BE2C (cell line): ENCODE results near the gene FAM83C.

Experiments used
- DNase-seq: peaks from one replicate; pipeline ENCODE4 v3.0.0-alpha.2; 2020
- H3K27me3 ChIP-seq: fragments of 250-450 bp; sonication (Bioruptor Pico); 2 replicates; pipeline ENCODE4 v1.5.1; 2020; ENCODE audit warnings: mild to moderate bottlenecking
- H3K36me3 ChIP-seq: fragments of 250-450 bp; sonication (Bioruptor Pico); 2 replicates; pipeline ENCODE4 v1.5.1; 2020; ENCODE audit warnings: mild to moderate bottlenecking
- H3K4me1 ChIP-seq: fragments of 250-450 bp; sonication (Bioruptor Pico); 2 replicates; pipeline ENCODE4 v1.5.1; 2020
- H3K4me3 ChIP-seq: 2 replicates; pipeline ENCODE4 v1.5.1; 2011; ENCODE audit warnings: low read depth, low read length
- H3K9me3 ChIP-seq: fragments of 250-450 bp; sonication (Bioruptor Pico); 2 replicates; pipeline ENCODE4 v1.5.1; 2020
- TF ChIP-seq, protein P1 (sequence below): IDR thresholded peaks from 2 replicates; pipeline ENCODE4 v1.5.1; 2012; ENCODE audit warnings: mild to moderate bottlenecking, low read depth, low read length

The FAM83C gene

GRCh38 chr20:35320396-35321126 is 28.3 kb upstream of the FAM83C start:
- Histone ChIP-seq H3K9me3 (no peaks in the 10 kb centered on the region), H3K27me3 (no peaks in the 10 kb centered on the region), H3K4me3 (no peak overlapping the region), H3K36me3 (no peaks in the 10 kb centered on the region), H3K4me1 (no peaks in the 10 kb centered on the region)
- DNase-seq, result no peak
- TF ChIP-seq, protein P1, sequence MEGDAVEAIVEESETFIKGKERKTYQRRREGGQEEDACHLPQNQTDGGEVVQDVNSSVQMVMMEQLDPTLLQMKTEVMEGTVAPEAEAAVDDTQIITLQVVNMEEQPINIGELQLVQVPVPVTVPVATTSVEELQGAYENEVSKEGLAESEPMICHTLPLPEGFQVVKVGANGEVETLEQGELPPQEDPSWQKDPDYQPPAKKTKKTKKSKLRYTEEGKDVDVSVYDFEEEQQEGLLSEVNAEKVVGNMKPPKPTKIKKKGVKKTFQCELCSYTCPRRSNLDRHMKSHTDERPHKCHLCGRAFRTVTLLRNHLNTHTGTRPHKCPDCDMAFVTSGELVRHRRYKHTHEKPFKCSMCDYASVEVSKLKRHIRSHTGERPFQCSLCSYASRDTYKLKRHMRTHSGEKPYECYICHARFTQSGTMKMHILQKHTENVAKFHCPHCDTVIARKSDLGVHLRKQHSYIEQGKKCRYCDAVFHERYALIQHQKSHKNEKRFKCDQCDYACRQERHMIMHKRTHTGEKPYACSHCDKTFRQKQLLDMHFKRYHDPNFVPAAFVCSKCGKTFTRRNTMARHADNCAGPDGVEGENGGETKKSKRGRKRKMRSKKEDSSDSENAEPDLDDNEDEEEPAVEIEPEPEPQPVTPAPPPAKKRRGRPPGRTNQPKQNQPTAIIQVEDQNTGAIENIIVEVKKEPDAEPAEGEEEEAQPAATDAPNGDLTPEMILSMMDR, result no peak

DNA sequence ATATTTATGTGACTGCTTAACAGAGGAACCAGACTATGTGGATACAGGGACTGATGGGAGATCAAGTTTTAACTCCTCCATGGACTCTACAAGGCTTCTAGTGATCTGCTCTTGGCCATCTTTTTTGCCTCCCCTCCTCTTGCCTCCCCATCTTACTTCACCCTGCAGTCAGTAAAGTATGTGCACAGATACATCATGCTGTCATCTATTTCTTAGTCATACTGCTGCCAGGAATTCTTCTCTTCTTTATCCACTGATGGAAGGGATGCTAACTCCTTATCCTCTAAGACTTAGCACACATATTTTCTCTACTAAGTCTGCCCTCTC is 27.6 kb upstream of the FAM83C start:
- TF ChIP-seq, protein P1, result no peak
- H3K27me3 ChIP-seq, result no peaks in the 10 kb centered on the region
- H3K4me1 ChIP-seq, result no peaks in the 10 kb centered on the region
- no peaks in the 10 kb centered on the region for H3K9me3 ChIP-seq
- H3K4me3 ChIP-seq, result no peak overlapping the region
- DNase-seq, result no peak
- H3K36me3 ChIP-seq, result no peaks in the 10 kb centered on the region

DNA sequence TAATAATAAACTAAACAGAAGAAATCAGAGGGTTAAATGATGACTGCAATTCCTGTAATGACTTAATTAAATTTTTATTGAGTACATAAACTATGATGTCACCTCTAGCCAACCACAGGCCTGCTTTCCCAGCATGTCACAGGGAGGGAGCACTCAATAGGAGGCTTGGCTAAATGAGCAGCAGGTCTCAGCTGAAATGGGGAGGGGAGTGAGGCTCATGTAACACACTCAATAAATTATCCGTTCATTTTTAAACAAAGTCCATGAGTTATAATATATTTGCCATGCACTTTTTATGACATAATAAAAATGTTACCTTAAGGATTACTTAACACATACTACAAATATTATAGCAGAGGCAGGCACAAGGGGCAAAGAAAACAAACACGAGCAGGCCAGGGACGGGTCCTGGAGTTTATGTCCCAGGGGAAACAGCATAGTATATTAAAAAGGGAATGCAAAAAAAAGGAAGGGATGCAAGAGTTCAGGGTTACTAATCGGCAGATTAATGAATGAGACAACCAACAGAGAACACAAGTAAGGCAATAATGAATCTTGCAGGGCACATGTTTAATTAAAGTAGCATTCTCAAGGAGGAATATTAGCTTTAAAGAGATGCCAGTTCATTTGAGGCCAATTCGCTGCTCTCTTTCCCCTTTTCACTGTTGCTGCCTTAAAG is 27.1 kb upstream of the FAM83C start:
- TF ChIP-seq, protein P1, result no peak
- no peak for DNase-seq
- Histone ChIP-seq H3K27me3 (no peaks in the 10 kb centered on the region), H3K36me3 (no peaks in the 10 kb centered on the region), H3K9me3 (no peaks in the 10 kb centered on the region), H3K4me3 (no peak overlapping the region), H3K4me1 (no peaks in the 10 kb centered on the region)

GRCh38 chr20:35318502-35319157 is 26.4 kb upstream of the FAM83C start:
- no peaks in the 10 kb centered on the region for H3K36me3 ChIP-seq
- TF ChIP-seq, protein P1, result no peak
- H3K4me3 ChIP-seq, result no peak overlapping the region
- no peaks in the 10 kb centered on the region for H3K9me3 ChIP-seq
- H3K27me3 ChIP-seq, result no peaks in the 10 kb centered on the region
- no peak for DNase-seq
- H3K4me1 ChIP-seq, result no peaks in the 10 kb centered on the region

DNA sequence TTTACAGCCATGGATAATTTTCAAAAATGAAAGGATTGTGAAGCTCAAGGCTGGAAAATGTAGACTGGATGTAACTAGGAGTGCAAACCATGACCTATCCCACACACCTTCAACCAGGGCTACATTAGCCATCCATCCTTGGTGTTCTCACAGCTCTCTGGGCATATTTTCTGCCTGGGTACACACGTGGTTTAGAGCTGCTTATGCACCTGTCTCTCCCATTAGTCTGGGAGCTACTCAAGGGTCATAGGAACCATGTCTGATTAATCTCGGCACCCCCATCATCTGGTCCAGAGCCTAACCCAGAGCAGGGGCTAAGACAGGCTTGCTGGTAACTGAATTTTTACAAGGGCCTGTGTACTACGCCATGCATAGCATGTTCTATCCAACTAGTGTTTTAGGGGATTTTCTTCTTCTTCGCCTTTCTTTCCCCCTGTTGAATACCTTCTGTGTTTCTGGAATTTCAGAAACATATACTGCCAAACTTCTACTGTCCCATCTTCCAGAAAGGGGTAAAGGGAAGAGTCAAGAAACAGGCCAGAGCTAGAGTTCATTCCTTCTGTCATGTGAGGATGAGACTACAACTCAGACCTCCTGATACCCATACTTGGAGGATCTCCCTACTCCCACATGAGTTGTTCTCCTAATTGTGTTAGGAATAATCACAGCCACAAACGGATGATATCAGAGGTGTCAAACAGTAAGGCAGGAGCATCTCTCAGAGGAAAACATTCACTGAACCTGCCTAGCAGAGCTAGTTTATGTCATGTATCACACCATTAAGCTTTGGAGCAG is 25.4 kb upstream of the FAM83C start:
- Histone ChIP-seq H3K36me3 (no peaks in the 10 kb centered on the region), H3K9me3 (no peaks in the 10 kb centered on the region), H3K4me1 (no peaks in the 10 kb centered on the region), H3K27me3 (no peaks in the 10 kb centered on the region), H3K4me3 (no peak overlapping the region)
- TF ChIP-seq, protein P1, result no peak
- DNase-seq, result no peak
